Kidney epithelial cell (primary cell): ENCODE results near the gene GTF2F1. TPM values are rescaled to one million over a fixed set of nuclear protein-coding genes. Genes with fewer than 3 reads are reported as not detected.
"Not testable (repeated sequence)": the region's sequence is repeated elsewhere in the genome, so short reads cannot be mapped to it uniquely, and the experiment has no call there.

Source experiments
- DNase-seq: peaks from one replicate; pipeline ENCODE4 v3.0.0-alpha.2; 2010; ENCODE audit warnings: low read depth
- H3K27me3 ChIP-seq: 2 replicates; pipeline ENCODE4 v1.6.0; 2011; ENCODE audit warnings: low read length; ENCODE audit not compliant: control insufficient read depth, insufficient read depth
- H3K36me3 ChIP-seq: 2 replicates; pipeline ENCODE4 v1.5.1; 2011; ENCODE audit warnings: low read length; ENCODE audit not compliant: control insufficient read depth, insufficient read depth
- H3K4me3 ChIP-seq: 2 replicates; pipeline ENCODE4 v1.5.1; 2011; ENCODE audit warnings: low read depth, mild to moderate bottlenecking, control low read depth, low read length
- CTCF ChIP-seq: IDR thresholded peaks from 2 replicates; pipeline ENCODE4 v1.5.1; 2011; ENCODE audit warnings: mild to moderate bottlenecking, moderate library complexity, low read length, control low read depth, inconsistent platforms; ENCODE audit not compliant: insufficient read depth, poor library complexity, severe bottlenecking
- total RNA-seq: library from RNA; depleted of rRNA; stranded (reverse); fragments of >200 nt; gene quantifications from 2 replicates; pipeline ENCODE4 v1.2.3, GENCODE V29; 2015

GTF2F1 gene
- total RNA-seq, 1 donor from 2014 or later: 51.3 TPM

GRCh38 chr19:6354098-6354674 is 38.8 kb downstream of the GTF2F1 start:
- no peak overlapping the region for H3K4me3 ChIP-seq
- H3K36me3 ChIP-seq: no peaks in the 10 kb centered on the region
- TF ChIP-seq CTCF: peak; percentile 50
- peaks cover 4% of the 10 kb centered on the region for H3K27me3 ChIP-seq
- DNase-seq: no peak

GRCh38 chr19:6352381-6353165 is 40.4 kb downstream of the GTF2F1 start:
- no peak for DNase-seq

GRCh38 chr19:6350688-6351087 is 42.3 kb downstream of the GTF2F1 start:
- Histone ChIP-seq H3K4me3 (no peak overlapping the region), H3K27me3 (no peaks in the 10 kb centered on the region), H3K36me3 (no peaks in the 10 kb centered on the region)
- no peak for DNase-seq
- TF ChIP-seq CTCF: no peak

More at GRCh38 chr19:6352381-6353165, 40.4 kb downstream of the GTF2F1 start:
- H3K36me3 ChIP-seq: no peaks in the 10 kb centered on the region
- TF ChIP-seq CTCF: no peak
- H3K4me3 ChIP-seq: no peak overlapping the region
- no peaks in the 10 kb centered on the region for H3K27me3 ChIP-seq

- not testable (repeated sequence) for H3K36me3 ChIP-seq, DNase-seq, H3K27me3 ChIP-seq, H3K4me3 ChIP-seq
Measured at GRCh38 chr19:6349271-6349670, 43.7 kb downstream of the GTF2F1 start.

GRCh38 chr19:6343462-6343861 is 49.5 kb downstream of the GTF2F1 start:
- no peak overlapping the region for H3K4me3 ChIP-seq
- DNase-seq: no peak
- H3K27me3 ChIP-seq: peaks cover 4% of the 10 kb centered on the region
- TF ChIP-seq CTCF: no peak
- H3K36me3 ChIP-seq: no peaks in the 10 kb centered on the region

- Histone ChIP-seq H3K27me3 (peaks cover 4% of the 10 kb centered on the region), H3K36me3 (no peaks in the 10 kb centered on the region), H3K4me3 (no peak overlapping the region)
- DNase-seq: no peak
- TF ChIP-seq CTCF: no peak
Measured at GRCh38 chr19:6340493-6341201, 52.3 kb downstream of the GTF2F1 start.
